Neural progenitor cell (in vitro differentiated cells): ENCODE data around the gene RUNX3. TPM values are rescaled to one million over a fixed set of nuclear protein-coding genes. Genes with fewer than 3 reads are reported as not detected.

Source experiments
- DNase-seq: peaks from one replicate; pipeline ENCODE4 v3.0.0-alpha.2; 2016; ENCODE audit warnings: low spot score
- H2AFZ ChIP-seq: fragments of 200-600 bp; sonication (generic); replicated peaks from 2 replicates; pipeline ENCODE4 v1.6.1; 2016; ENCODE audit warnings: antibody characterized with exemption
- H3F3A ChIP-seq: fragments of 200-600 bp; sonication (generic); 2 replicates; pipeline ENCODE4 v1.6.1; 2016; ENCODE audit warnings: antibody characterized with exemption, low read depth
- H3K27ac ChIP-seq: fragments of 200-600 bp; sonication (generic); 2 replicates; pipeline ENCODE4 v1.5.1; 2016; ENCODE audit warnings: mild to moderate bottlenecking
- H3K27me3 ChIP-seq: fragments of 200-600 bp; sonication (generic); 2 replicates; pipeline ENCODE4 v1.6.1; 2016; ENCODE audit warnings: mild to moderate bottlenecking, moderate library complexity
- H3K36me3 ChIP-seq: fragments of 200-600 bp; sonication (generic); 2 replicates; pipeline ENCODE4 v1.5.1; 2016
- H3K4me1 ChIP-seq: fragments of 200-600 bp; sonication (generic); 2 replicates; pipeline ENCODE4 v1.6.1; 2016; ENCODE audit warnings: mixed run types
- H3K4me2 ChIP-seq: fragments of 200-600 bp; sonication (generic); 2 replicates; pipeline ENCODE4 v1.6.1; 2016
- H3K4me3 ChIP-seq: fragments of 200-600 bp; sonication (generic); 2 replicates; pipeline ENCODE4 v1.5.1; 2016
- H3K79me2 ChIP-seq: fragments of 200-600 bp; sonication (generic); 2 replicates; pipeline ENCODE4 v1.6.1; 2016; ENCODE audit warnings: low read depth
- H3K9ac ChIP-seq: fragments of 200-600 bp; sonication (generic); 2 replicates; pipeline ENCODE4 v1.6.1; 2016
- H3K9me3 ChIP-seq: fragments of 200-600 bp; sonication (generic); 2 replicates; pipeline ENCODE4 v1.5.1; 2016; ENCODE audit warnings: low read depth
- H4K20me1 ChIP-seq: fragments of 200-600 bp; sonication (generic); 2 replicates; pipeline ENCODE4 v1.6.1; 2016; ENCODE audit warnings: low read depth
- H3K27ac Mint-ChIP-seq: 3 replicates; pipeline ENCODE4 v1.8.0; 2021; ENCODE audit warnings: mixed read lengths
- H3K27me3 Mint-ChIP-seq: 2 replicates; pipeline ENCODE4 v1.8.0; 2022; ENCODE audit warnings: low read depth, mild to moderate bottlenecking, inconsistent platforms, moderate library complexity, mixed read lengths; ENCODE audit not compliant: insufficient read depth
- H3K36me3 Mint-ChIP-seq: 3 replicates; pipeline ENCODE4 v1.8.0; 2021; ENCODE audit warnings: mixed read lengths
- H3K4me1 Mint-ChIP-seq: 3 replicates; pipeline ENCODE4 v1.8.0; 2021; ENCODE audit warnings: mixed read lengths
- H3K4me3 Mint-ChIP-seq: 3 replicates; pipeline ENCODE4 v1.8.0; 2021; ENCODE audit warnings: mild to moderate bottlenecking, moderate library complexity, mixed read lengths
- H3K9me3 Mint-ChIP-seq: 3 replicates; pipeline ENCODE4 v1.8.0; 2020; ENCODE audit warnings: mixed read lengths
- EZH2 ChIP-seq: fragments of 200-600 bp; sonication (generic); IDR thresholded peaks from 2 replicates; pipeline ENCODE4 v1.6.1; 2017; ENCODE audit warnings: antibody characterized with exemption, mild to moderate bottlenecking, moderate library complexity
- EZH2phosphoT487 ChIP-seq: fragments of 200-600 bp; sonication (generic); IDR thresholded peaks from 2 replicates; pipeline ENCODE4 v1.6.1; 2017; ENCODE audit warnings: antibody characterized with exemption
- total RNA-seq: library from RNA; depleted of rRNA; stranded (reverse); fragments of >200 nt; gene quantifications from 2 replicates; pipeline ENCODE4 v1.2.3, GENCODE V29; 2015; ENCODE audit warnings: low replicate concordance
- TF ChIP-seq, protein P1 (sequence below): fragments of 200-600 bp; sonication (generic); IDR thresholded peaks from 2 replicates; pipeline ENCODE4 v1.5.1; 2017; ENCODE audit warnings: antibody characterized with exemption, mild to moderate bottlenecking

RUNX3 gene
- total RNA-seq, 1 donor from 2014 or later = not detected

DNA sequence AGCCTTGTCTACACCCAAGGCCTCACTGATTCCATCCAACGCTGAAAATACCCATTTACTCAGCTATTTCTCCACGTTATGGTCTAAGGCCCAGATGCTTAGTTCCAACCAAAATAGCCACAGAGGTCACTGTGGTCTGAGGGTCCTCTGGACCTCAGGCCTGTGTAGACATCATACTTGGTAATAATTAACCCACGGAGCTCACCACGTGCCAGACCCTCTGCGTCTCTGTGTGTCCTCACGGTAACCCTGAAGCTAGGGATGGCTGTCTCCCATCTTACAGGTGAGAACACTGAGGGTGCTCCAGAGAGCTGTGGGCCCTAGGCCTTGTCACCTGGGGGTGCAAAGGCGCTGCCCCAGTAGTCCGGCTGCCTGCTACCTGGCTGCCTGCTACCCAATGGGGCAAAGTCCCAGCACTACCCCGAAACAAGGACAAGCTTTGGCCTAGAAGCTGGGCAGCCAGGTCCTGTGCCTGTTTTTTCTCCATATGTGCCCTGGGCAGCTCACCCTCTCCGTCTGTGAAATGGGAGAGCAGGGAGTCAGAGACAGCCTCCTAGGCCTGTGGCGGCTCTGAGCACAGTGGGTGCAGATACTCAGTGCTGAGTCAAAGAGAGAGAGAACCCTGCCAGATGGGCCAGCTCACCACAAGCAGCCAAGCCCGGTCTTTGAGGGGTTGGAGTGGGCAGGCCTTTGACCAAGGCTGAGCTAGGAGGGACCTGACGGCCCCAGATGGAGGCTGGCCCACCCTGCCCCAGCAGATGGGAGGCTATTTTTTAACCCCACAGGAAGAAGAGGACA is 17.0 kb upstream of the RUNX3 start:
- H3K4me1 ChIP-seq = no peaks in the 10 kb centered on the region
- Mint-ChIP-seq H3K27me3 (peaks cover 6% of the 10 kb centered on the region), H3K4me1 (peaks cover 7% of the 10 kb centered on the region), H3K36me3 (no peaks in the 10 kb centered on the region), H3K4me3 (no peak overlapping the region), H3K9me3 (no peaks in the 10 kb centered on the region), H3K27ac (no peak overlapping the region)
- no peaks in the 10 kb centered on the region for H3K27me3 ChIP-seq
- no peaks in the 10 kb centered on the region for H3K79me2 ChIP-seq
- H2AFZ ChIP-seq = no peak overlapping the region
- no peak overlapping the region for H3K27ac ChIP-seq
- no peaks in the 10 kb centered on the region for H3K9me3 ChIP-seq
- no peak for DNase-seq
- no peaks in the 10 kb centered on the region for H3K36me3 ChIP-seq
- H3K4me3 ChIP-seq = no peak overlapping the region
- H3K9ac ChIP-seq = no peak overlapping the region
- no peaks in the 10 kb centered on the region for H4K20me1 ChIP-seq
- no peak for TF ChIP-seq EZH2
- TF ChIP-seq EZH2phosphoT487 = no peak
- TF ChIP-seq, protein P1, sequence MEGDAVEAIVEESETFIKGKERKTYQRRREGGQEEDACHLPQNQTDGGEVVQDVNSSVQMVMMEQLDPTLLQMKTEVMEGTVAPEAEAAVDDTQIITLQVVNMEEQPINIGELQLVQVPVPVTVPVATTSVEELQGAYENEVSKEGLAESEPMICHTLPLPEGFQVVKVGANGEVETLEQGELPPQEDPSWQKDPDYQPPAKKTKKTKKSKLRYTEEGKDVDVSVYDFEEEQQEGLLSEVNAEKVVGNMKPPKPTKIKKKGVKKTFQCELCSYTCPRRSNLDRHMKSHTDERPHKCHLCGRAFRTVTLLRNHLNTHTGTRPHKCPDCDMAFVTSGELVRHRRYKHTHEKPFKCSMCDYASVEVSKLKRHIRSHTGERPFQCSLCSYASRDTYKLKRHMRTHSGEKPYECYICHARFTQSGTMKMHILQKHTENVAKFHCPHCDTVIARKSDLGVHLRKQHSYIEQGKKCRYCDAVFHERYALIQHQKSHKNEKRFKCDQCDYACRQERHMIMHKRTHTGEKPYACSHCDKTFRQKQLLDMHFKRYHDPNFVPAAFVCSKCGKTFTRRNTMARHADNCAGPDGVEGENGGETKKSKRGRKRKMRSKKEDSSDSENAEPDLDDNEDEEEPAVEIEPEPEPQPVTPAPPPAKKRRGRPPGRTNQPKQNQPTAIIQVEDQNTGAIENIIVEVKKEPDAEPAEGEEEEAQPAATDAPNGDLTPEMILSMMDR = no peak
- no peak overlapping the region for H3K4me2 ChIP-seq
- H3F3A ChIP-seq = no peaks in the 10 kb centered on the region

DNA sequence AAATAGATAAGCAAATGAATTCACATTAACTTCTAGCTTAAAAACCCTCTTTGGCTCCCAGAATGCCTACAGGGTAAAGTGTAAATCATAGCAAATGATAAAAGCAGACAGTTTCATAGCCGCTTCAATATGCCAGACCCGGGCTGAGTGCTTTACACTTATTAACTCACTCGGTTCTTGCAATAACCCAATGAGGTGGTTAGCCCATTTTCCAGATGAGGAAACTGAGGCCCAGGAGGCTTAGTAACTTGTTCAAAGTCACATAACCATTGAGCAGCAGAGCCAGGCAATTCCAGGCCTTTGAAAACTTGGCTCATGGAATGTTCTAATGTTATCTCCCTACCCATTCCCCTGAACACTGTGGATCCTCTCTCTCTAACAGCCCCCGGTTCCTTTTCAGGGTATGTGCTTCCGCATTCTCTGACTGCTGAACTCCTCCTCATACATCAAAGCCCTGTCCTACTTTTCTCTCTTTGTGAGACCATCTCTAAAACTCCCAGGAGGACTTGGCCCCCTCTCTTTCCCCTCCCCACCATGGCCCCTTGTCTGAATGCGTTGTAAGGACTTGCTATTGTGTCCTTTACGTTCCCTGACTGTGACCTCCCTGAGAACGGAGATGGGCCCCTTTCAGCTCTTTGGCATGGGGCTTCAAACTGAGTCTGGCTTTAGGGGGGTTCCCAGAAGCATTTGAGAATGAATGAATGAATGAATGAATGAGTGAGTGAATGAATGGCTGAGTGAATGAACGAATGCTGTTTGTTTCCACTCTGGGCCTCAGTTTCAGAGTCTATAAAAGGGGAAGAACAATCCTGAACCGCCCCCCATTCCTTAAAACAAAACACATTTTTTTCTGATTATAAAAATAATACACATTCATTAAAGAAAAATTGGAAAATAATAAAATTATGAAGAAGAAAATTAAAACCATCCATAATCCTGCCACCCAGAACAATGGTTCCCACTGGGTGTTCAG is 15.6 kb upstream of the RUNX3 start:
- no peak for TF ChIP-seq EZH2phosphoT487
- Histone ChIP-seq H2AFZ (no peak overlapping the region), H3K9ac (no peak overlapping the region), H3K4me1 (no peaks in the 10 kb centered on the region), H3K27me3 (no peaks in the 10 kb centered on the region), H3K79me2 (no peaks in the 10 kb centered on the region), H3F3A (no peaks in the 10 kb centered on the region), H3K4me3 (no peak overlapping the region), H3K4me2 (no peak overlapping the region), H3K36me3 (no peaks in the 10 kb centered on the region), H4K20me1 (no peaks in the 10 kb centered on the region), H3K9me3 (no peaks in the 10 kb centered on the region), H3K27ac (no peak overlapping the region)
- H3K27me3 Mint-ChIP-seq = peaks cover 6% of the 10 kb centered on the region
- no peaks in the 10 kb centered on the region for H3K36me3 Mint-ChIP-seq
- no peak overlapping the region for H3K4me3 Mint-ChIP-seq
- H3K9me3 Mint-ChIP-seq = no peaks in the 10 kb centered on the region
- peaks cover 7% of the 10 kb centered on the region for H3K4me1 Mint-ChIP-seq
- DNase-seq = no peak
- no peak overlapping the region for H3K27ac Mint-ChIP-seq

DNA sequence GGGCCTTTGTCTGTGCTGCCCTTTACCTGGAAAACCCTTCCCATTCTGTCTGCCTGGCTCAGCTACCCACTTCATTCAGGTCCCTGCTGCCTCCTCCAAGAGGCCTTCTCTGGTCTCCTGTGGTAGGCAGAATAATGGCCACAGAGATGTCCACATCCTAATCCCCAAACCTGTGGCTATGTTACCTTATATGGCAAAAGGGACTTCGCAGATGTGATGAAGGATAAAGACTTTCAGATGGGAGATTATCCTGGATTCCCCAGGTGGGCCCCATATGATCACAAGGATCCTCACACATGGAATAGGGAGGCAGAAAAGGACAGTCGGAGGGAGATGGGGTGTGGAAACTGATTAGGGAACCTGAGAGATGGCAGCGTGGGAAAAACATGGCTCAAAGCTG is 14.2 kb upstream of the RUNX3 start:
- Histone ChIP-seq H3K27ac (no peak overlapping the region), H2AFZ (no peak overlapping the region), H3K9ac (no peak overlapping the region), H3K4me3 (no peak overlapping the region), H3K27me3 (no peaks in the 10 kb centered on the region), H3K4me2 (no peak overlapping the region), H3F3A (no peaks in the 10 kb centered on the region), H3K79me2 (no peaks in the 10 kb centered on the region), H4K20me1 (no peaks in the 10 kb centered on the region), H3K36me3 (no peaks in the 10 kb centered on the region), H3K9me3 (no peaks in the 10 kb centered on the region), H3K4me1 (no peaks in the 10 kb centered on the region)
- Mint-ChIP-seq H3K9me3 (no peaks in the 10 kb centered on the region), H3K4me1 (peaks cover 6% of the 10 kb centered on the region), H3K4me3 (no peak overlapping the region), H3K27me3 (peaks cover 8% of the 10 kb centered on the region), H3K36me3 (no peaks in the 10 kb centered on the region), H3K27ac (no peak overlapping the region)
- no peak for DNase-seq
- TF ChIP-seq EZH2phosphoT487 = no peak
- TF ChIP-seq, protein P1 = no peak
- no peak for TF ChIP-seq EZH2
